Measurements from ENCODE around the gene BRCA2.

- TF ChIP-seq, protein P1, sequence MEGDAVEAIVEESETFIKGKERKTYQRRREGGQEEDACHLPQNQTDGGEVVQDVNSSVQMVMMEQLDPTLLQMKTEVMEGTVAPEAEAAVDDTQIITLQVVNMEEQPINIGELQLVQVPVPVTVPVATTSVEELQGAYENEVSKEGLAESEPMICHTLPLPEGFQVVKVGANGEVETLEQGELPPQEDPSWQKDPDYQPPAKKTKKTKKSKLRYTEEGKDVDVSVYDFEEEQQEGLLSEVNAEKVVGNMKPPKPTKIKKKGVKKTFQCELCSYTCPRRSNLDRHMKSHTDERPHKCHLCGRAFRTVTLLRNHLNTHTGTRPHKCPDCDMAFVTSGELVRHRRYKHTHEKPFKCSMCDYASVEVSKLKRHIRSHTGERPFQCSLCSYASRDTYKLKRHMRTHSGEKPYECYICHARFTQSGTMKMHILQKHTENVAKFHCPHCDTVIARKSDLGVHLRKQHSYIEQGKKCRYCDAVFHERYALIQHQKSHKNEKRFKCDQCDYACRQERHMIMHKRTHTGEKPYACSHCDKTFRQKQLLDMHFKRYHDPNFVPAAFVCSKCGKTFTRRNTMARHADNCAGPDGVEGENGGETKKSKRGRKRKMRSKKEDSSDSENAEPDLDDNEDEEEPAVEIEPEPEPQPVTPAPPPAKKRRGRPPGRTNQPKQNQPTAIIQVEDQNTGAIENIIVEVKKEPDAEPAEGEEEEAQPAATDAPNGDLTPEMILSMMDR (IDR thresholded peaks at IDR 0.05), result no peak
- TF ChIP-seq POLR2A (IDR thresholded peaks at IDR 0.05), result no peak
These were observed 5.2 kb downstream of the BRCA2 start for GRCh38 chr13:32320528-32320927.

All from thyroid gland (tissue), 4 donors.